Stimulated activated CD4-positive, alpha-beta T cell treated with anti-CD3 and anti-CD28 coated beads, Interleukin-4, amount 100 ng/mL, for 48 hours (primary cell): ENCODE measurements around the gene PAAF1.

Source experiments
- DNase-seq, 2 donors: peaks; one replicate each; pipeline ENCODE4 v3.0.0-alpha.2; 2020; ENCODE audit warnings: low read depth in 2 of 2

PAAF1 gene, protein sequence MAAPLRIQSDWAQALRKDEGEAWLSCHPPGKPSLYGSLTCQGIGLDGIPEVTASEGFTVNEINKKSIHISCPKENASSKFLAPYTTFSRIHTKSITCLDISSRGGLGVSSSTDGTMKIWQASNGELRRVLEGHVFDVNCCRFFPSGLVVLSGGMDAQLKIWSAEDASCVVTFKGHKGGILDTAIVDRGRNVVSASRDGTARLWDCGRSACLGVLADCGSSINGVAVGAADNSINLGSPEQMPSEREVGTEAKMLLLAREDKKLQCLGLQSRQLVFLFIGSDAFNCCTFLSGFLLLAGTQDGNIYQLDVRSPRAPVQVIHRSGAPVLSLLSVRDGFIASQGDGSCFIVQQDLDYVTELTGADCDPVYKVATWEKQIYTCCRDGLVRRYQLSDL

DNA sequence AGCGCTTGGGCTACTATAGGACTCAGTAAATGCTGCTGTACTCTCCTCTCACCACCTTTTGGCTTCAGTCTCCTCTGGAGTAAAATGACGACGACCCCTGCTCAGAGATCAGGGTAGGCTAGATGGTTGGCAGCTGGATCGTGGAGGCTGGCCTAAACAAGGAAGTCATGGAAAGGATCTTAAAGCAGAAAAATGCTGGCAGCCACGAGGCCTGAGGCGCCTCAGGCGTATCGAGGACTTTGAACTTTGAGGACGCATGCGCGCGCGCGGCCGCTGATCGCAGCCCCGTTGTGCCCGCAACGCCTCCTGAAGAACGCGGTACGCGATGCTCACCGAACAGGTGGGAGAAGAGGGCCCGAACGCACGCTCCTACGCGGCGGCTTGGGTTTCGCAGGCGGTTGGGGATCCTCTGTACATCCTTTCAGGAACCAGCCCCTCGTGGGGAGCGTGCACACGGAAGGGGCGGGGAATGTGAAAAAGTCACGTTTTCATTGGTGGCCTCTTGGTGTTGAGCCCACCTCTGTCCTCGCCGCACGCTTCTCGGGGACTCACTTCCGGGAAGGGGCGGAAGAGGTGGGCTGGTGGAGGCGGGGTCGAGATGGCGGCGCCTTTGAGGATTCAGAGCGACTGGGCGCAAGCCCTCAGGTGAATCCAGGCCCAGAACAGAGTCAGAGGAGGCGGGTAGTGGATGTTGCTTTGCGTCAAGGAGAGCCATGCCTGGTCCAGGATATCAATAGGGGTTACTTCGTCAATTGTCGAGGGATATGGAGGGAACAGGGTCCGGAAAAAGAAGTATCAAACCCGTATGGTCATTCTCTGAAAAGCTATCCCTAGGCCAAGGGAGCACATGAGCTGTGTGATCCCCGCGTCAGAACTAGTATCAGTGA is at the start of gene PAAF1, which contains the start of gene COA4:
TSS of gene PAAF1 (plus strand) at position 576 of the 887 bp plus-strand sequence. CDS start at position 599, 23 bp downstream.
TSS of gene COA4 (minus strand) at position 423 of the 887 bp plus-strand sequence. CDS start 3,468 bp downstream, outside the sequence.
- peak; percentile 90 to 94 for DNase-seq

- DNase-seq: no peak
These were observed 46.5 kb upstream of the PAAF1 start for GRCh38 chr11:73830261-73830660.

DNA sequence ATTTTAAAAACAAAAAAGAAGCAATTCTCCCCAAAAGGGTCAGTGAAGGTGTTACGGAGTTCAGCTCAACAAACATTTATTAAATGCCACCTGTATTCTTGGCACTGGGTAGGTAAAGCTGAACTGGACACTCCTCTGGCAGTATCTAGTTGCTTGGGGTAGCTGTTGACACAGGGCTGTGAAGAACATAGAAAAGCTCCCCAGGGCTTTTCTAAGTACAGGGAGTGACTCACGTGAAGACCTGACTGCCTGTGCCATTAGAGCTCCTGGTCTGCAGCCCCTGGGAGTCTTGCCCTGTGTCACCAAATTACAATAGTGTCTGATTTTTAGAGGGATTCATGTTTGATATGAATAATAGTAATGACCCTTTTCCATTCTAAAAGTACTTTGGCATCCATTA is 43.7 kb upstream of the PAAF1 start:
- DNase-seq: no peak

DNA sequence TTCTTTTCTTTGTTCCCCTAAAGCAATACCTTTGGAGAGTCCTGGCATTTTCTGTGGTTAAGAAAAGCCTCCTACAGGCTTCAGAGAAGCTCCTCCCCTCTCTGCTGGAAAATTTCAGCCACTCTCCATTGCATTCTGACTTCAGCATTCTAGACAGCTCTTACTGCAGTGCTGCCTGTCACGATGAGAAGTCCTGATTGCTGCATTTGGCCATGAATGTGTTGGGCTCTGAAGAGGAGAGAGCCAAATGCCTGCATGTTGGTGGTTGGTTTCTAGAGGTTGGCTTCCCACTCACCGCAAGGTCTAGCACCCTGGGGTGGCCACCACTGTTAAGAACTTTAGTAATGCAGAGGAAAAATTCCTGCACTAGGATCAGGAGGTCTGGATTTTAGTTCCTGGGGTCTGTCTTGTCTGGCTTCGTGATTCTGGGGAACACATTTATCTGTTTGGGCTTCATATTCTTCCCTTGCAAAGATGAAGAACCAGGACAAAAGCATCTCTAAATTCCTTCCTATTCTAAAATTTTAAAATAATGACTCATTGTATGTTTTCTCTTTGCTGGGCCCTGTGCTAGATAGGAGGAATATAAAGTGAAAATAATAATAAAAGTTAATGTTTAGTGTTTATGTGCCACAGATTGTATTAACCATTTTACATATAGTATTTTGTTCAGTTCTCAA is 38.2 kb upstream of the PAAF1 start:
- DNase-seq: no peak

- DNase-seq: no peak
These were observed 37.7 kb upstream of the PAAF1 start for GRCh38 chr11:73839123-73839457.

DNA sequence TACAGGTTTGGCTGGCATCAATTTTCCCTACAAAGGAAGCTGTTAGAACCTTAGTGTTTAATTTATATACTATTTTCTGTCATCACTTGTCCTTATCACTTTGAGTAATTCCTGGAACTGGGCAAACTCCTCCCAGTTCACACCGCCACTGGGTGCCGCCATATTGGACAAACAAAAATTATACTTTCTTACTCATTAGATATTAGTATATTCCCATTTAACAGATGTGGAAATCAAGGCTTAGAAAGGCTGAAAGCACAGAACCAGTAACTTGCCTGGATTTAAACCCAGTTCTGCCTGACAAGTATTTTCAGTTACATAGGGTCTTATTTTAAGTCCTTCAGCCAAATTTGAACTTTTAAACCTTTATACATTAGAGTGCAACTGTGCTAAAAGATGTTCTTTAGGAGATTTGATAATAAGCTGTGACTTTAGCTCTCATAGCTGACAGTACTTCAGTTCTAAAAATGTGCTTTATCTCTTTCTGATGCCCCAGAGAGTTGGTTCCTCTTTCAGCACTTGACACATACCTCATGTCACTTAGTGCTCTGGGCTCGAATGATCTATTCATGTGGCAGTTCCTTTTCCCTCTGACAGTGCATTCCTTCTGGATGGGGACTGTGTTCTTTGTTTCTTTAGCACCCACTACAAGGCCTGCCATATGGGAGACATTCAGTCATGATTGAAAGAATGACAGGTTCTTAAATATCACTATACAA is 25.6 kb upstream of the PAAF1 start:
- DNase-seq: no peak

- no peak for DNase-seq
These were observed 24.8 kb upstream of the PAAF1 start for GRCh38 chr11:73852049-73852448.

GRCh38 chr11:73854680-73855079 is 22.1 kb upstream of the PAAF1 start:
- no peak for DNase-seq

GRCh38 chr11:73856031-73856567 is 20.7 kb upstream of the PAAF1 start:
- no peak for DNase-seq

GRCh38 chr11:73859671-73860070 is 17.1 kb upstream of the PAAF1 start:
- no peak for DNase-seq

DNA sequence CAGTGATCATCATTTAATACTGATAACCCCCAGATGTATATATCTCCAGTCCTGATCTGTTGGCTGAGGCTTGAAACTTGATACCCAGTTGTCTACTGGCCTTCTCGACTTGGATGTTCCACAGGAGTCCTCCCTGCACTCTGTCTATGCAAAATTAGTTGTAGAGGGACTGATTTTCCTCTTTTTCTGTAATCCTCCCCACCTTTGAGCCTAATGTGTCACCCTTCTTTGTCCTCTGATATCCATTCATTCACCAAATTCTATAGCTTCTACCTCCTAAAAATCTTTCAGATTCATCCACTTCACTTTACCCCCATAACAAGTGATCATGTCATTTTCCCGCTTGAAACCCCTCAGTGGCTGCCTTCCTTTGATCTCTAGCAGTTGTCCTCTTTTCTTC is 16.6 kb upstream of the PAAF1 start:
- no peak for DNase-seq

DNA sequence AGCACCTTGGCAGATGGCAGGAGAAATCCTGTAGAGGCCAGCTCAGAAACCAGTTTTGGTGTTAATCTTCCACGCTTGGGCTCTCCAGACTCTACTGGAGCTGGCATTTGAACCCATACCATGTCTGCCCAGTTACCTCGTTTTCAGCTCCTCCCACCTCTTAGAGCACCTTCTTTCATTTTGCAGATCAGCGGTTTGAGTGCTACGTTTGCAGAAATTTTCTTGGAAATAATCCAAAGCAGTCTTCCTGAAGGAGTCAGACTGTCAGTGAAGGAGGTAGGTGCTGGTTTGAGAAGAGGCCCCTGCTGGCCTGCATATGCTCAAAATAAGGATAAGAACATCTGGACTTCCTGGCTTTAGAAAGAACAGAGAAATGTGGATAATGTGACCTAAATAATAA is 13.8 kb upstream of the PAAF1 start:
- no peak for DNase-seq

DNA sequence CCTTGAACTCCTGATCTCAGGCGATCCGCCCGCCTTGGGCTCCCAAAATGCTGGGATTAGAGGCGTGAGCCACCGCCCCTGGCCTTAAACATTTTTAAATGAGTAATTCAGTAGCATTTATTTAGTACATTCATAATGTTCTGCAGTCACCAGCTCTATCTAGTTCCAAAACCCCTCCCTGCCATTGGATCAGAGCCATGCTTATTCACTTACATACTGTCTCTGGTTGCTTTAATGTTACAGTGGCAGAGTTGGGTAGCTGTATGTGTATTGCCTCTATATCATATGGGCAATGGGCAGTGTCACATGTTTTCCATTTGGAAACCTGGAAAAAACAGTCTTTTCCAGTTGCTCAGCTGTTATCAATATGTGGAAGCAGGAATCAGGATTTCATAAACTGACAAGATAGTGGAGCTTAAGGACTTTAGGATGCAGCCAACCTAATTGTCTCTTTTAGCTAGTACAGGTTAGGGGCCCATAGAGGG is 10.7 kb upstream of the PAAF1 start:
- no peak for DNase-seq

DNA sequence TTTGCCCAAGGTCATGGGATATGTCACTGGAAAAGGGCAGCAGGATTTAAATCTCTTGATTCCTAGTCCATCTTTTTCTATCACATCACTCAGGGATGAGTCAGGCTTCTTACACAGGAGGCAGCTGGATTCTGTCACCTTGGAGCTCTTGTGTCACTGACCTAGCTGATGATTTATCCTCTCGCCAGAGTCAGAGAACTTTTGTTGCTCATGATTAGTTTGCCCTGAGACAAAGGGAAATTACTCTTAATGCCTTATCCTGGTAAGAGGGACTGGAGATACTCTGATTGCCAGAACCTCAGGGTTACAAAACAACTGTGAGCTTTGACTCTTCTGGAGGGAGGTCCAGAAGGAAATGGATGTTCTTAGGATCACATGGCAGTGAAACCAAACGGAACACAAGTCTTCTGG is 10.2 kb upstream of the PAAF1 start:
- DNase-seq: no peak

GRCh38 chr11:73869332-73869949 is 7.4 kb upstream of the PAAF1 start:
- DNase-seq: no peak

- DNase-seq: no peak
These were observed 6.5 kb upstream of the PAAF1 start for GRCh38 chr11:73870261-73870660.

DNA sequence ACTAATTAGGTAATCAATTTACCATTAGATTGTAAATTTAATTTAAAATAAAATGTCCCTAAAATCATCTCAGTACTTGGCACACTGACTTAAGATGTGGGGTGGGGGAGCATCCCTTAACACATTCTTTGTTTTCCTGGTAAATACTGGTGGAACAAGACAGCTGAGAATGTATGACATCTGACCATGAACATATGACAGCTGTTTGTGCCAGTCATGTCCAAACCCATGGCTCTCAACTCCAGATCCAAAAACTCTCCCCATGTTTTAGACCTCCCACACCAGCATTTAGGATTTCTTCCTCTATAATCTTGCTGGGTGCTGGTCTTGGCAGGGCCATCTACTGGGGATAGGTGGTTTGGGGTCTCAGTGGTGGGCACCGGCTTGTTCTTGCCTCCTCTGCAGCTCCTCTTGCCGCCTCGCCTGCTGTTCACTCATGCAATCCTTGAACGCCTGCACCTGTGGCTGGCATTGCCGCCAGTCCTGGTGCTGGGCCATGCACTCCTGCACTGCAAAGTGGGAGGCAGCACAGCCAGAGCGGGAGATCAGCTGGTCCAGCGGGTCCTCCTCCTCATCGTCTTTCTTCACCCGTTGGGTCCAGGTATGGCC is 3.9 kb upstream of the PAAF1 start:
- DNase-seq: no peak

- DNase-seq: no peak
These were observed 1.4 kb upstream of the PAAF1 start for GRCh38 chr11:73875380-73875779.

- DNase-seq: no peak
These were observed 959 bp upstream of the PAAF1 start for GRCh38 chr11:73875840-73876239.

GRCh38 chr11:73878771-73879170 is 2.0 kb downstream of the PAAF1 start:
- DNase-seq: no peak
